Esophagus mucosa (tissue), 1 donor: ENCODE measurements around the gene RAD51AP2. TPM values are rescaled to one million over a fixed set of nuclear protein-coding genes. Genes with fewer than 3 reads are reported as not detected.
A peak's percentile ranks its signal among the peaks of the same experiment; 100 is the strongest.
"Not testable (repeated sequence)": the region's sequence is repeated elsewhere in the genome, so short reads cannot be mapped to it uniquely, and the experiment has no call there.

Experiments
- ATAC-seq: fragments of 200-7000 bp; cut with Tn5 transposase; one replicate; pipeline ENCODE4 v1.9.1; 2020
- total RNA-seq: library from RNA; stranded (reverse); gene quantifications from one replicate; pipeline ENCODE4 v1.2.4, GENCODE V29; 2023
- donor health status: DM: yes; HTN: yes; CAD: no.

Gene RAD51AP2
- total RNA-seq: 0.16 TPM

DNA sequence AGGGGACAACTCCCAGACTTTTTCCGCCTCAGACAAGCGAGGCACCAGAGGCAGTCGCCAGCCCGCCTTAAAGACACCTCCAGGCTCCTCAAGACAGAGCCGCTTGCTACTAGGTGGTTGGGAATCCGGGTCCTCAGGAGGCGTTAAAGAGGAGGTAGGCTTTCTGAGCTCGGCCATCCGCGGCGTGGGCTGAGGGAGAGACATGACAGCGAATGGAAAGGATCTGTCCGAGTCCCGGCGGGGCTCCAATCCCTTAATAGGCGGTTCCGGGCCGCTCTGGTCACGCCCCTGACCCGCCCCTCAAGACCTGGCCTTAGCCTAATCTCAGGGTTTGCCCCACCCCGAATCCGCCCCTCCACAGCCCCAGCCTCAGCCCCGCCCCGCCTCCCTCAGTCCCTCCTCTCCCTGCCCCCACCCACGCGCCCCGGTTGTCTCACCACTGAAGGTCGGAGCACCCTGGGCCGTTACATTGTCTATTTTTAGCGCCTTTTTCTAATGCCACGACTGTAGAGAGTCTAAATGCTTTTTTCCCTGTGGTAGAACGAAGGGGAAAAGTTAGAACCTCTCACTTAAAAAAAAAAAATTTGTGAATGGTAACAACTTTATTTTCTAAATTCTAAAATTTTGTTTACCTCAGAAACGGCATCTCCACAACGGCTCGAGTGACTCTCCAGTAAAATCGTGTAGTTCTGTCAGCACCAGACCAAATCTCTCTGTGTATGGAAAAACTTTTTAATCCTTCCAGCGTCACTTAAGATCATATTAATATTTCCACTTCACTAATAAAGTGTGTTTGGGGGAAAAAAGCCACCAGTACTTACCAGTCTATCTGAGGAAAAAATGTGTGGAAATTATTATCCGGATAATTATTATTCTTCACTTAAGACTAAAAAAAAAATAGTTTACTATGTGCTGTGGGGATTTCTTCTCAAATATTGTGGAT, at the start of gene RAD51AP2:
RAD51AP2 (minus strand) TSS at position 229 of the 943 bp plus-strand sequence; CDS start at position 204, 25 bp downstream.
- ATAC-seq: peak; percentile 100

DNA sequence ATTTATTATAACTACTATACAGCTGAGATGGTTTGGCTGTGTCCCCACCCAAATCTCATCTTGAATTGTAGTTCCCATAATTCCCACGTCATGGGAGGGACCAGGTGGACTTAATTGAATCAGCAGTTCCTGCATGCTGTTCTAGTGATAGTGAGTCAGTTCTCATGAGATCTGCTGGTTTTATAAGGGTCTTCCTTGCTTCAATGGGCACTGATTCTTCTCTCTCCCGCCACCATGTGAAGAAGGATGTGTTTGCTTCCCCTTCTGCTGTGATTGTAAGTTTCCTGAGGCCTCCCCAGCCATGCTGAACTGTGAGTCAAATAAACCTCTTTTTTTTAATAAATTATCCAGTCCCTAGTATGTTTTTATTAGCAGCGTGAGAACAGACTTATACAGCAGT, 47.5 kb upstream of the RAD51AP2 start:
- not testable (repeated sequence) for ATAC-seq

DNA sequence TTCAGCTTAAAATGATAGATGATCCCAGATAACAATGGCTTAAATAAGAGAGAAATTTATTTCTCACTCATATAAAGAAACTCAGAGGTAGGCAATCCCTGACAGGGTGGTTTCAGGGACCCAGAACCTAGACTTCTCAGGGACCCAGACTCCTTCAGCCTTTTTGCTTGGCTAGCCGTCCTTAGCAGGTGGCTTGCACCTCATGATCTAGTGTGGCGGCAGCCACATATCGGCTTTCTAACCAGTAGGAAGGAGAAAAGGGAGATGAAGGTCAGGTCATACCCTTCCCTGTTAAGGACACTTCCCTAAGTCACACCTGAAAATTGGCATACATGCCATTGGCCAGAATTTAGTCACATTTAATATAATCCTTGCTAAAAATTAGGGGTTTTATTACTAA, 40.6 kb upstream of the RAD51AP2 start:
- no peak for ATAC-seq

DNA sequence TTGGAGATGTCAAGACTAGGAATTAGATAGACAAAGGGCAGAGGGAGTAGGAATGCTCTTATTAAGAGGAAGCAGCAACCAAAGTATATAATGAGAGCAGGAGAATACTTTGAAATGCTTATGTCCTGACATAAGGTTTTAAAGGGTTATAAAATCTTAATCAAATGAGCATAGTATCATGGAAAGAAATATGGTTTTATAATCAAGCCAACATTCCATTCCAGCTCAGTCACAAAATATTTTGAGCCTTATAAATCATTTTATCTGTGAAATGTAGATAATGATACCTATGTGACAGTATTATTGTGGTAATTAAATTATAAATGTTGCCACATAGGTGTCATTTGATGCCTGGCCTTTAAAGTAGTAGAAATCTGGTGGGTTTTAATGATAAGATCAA, 39.8 kb upstream of the RAD51AP2 start:
- ATAC-seq: no peak

DNA sequence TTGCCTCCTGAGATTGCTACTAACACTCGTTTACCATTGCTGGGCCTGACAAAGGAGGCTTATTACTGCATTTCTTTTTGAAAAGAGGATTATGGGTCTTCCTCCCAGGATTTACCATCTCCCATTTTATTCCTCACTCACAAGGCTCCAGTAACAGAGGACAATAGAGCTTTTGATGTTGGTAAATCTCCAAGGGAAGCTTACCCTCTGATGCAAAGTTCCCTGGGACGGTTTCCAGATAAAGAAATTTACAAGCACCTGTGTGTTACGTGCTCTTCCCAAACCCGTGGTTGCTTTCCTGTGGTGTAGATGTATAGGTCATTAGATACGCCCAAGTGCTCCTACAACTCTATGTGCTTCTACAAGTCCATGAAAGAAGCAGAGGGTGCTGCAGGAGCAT, 39.4 kb upstream of the RAD51AP2 start:
- peak; percentile 90 for ATAC-seq

DNA sequence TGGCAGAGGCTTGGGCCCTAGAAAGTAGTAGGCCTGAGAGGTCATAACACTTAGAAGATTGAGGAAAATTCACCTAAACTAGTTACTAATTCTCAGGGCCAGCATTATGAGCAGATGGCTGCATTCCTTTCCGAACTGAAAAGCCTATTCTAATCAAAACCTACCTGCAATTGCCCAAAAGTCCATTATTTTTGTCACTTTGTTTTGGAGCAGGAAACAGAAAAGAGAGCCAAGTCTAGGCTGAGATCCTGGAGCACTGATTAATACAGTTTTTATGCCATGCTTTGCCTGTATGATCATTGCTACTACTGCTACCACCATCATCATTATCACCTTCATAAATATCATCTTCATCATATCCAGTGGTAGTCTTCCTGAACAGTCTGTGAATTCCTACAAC, 36.9 kb upstream of the RAD51AP2 start:
- ATAC-seq: no peak

DNA sequence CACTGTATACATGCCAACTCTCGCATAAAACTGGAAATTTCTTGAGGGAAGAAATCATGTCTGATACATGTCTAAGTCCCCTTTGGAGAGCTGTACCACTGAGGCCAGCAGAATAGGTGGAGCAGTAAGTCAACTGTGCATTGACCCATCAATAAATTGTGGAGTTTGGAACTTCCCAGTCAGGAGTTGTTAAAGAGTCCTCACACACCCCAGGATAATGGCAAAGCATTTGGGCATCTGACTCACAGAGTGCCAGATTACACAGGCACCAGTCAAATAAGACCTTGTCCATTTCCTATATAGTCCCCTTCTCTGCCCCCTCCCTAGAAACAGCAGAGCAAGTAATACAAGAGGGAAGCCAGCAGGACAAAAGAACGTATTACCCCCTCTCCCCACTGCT, 32.7 kb upstream of the RAD51AP2 start:
- peak; percentile 32 for ATAC-seq

DNA sequence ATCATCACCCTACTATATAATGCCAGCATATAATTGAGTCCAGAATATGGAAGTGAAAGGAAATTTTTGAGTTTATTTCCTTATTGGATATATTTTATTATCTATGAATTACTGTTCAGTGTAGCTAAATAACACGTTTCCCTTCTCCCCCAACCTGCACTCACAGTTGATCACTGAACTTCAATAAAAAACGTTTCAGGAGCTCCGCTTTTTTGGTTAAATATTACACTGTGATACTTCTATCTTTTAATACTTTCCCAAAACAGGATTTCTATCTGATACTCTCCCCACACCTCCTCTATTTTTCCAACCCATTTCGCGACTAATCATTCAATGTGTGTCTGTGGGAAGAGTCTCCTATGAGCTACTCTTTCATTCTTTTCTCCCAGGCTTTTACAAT, 29.5 kb upstream of the RAD51AP2 start:
- no peak for ATAC-seq

DNA sequence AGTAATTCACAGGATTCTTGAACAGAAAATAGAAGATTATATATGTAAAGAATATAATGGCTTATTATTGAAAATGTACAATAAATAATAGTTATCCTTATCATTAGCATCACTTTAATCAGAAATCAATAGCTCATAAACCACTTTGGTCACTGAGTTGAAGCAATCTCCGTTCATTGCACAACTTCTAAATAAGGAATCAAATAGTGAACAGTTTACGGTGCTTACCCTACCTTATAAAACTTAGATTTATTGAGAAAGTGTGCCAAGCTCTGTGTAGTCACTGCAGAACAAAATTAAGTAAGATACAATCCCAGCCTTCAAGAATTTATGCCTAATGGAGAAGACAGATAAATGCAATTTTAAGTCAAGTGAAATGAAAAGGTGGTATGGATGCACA, 29.0 kb upstream of the RAD51AP2 start:
- no peak for ATAC-seq

DNA sequence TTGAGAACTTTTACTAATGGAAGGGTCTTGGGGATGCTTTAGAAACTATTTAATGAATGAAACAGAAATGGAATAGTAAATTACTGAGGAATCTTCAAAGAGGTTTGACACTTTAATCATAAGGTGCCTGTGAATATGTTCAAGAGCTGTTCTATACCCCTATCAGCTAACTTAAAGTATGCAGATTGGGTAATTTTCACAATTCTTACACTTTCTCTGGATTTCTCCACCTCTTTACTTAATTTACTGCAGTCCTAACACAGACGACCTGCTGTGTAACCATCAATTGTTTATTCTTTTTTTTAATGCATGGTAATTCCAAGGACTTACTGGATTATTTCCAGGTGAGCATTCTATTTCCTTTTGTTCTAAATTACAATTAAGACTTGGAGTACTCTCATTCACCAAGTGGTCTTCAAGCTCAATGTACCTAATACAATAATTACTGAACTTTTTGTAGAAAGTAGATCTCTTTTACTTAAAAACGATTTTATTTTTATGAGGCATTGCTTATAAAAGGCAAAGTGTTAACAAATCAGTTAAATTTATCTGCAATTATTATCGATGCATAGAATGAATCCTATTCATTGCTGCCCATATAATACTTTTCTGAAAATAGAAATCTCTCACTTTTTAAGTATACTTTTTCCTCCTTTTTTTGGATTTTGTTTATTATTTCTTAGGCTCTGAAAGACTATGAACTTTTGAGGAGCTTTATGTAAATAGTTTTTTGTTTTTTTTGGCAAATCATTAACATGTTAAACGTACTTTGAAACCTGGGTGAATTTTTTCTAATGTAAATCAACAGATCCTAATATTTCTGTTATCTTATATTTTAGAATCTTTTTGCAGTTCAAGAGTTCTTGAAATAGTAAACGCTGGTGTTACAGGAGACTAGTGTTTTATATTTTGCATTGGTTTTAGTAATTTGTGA, 27.7 kb upstream of the RAD51AP2 start:
- ATAC-seq: no peak

DNA sequence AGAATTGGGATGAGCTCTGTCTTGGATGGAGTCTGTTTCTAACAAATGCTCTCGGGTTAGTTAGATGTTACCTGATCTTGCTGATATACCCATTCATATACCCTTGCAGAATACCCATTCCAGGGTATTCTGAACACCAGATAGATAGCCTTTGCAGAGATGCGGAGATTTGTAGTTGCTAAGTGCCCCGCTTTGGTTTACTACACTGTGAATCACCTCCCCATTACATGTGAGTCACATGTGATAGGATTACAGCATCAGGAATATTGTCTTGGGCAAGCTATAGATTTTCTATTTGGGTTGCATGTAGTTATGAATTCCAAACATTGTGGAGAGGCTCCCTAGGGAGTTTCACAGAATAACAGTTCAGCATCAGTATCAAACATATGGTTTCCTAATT, 26.0 kb upstream of the RAD51AP2 start:
- peak; percentile 43 for ATAC-seq

DNA sequence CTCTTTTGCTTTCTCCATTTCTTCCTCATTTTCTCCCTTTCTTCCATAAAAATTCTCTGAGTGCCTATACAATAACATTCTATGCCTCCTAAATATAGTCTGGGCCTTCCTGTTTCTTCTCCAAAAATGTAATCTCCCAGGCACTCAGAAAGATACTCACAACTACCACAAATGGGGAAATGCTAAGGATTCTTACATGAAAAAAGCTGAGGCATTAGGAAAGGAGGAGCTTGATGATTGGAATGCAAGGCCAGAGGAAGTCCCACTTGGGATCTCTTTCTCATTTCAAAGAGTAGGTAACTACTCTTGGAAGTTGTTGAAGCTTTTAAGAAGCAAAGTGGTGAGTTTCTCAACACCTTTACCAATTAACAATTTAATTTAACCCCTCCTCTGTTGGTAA, 25.6 kb upstream of the RAD51AP2 start:
- no peak for ATAC-seq

DNA sequence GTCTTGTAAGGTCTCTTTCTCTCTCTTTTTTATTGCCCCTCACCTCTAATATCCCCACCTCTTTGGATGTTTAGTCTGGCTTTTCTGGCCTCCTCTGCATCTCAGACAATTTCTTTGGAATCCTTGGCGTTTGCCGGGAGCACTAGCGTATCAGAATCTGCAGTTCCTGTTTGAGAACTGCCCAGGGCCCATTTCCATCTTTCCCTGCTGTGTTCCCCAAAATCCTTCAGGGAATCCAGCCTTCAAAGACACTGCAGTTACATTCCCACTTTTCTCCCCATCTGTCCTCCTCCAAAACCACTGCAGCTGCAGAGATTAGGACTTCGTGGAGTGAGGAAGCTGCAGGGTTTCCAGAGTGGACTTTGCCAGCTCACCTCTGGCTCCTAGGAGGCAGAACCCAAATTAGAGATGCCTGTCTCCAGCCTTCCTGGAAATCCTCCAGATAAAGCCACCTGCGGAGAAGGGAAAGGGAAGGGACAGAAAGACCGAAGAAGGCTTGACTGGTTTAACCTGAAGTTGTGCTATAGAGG, 25.0 kb upstream of the RAD51AP2 start:
- no peak for ATAC-seq

DNA sequence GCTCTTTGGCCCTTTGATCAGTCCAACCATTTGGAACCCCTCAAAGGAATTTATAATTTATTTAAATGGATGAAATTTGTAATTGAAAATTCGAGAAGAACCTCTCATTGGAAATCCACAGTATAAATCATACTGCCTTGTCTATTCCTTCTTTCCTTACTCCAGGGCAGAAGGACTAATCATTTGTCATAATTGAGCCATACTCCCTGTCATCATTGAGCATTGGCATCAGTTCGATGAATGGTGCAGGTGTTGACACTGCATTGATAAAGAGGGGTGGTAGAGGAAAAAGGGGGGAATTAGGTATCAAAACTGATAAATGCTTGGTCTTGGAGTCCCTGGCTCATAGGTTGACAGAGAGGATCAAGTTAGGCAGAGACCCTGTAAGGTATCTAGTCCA, 24.2 kb upstream of the RAD51AP2 start:
- ATAC-seq: no peak

DNA sequence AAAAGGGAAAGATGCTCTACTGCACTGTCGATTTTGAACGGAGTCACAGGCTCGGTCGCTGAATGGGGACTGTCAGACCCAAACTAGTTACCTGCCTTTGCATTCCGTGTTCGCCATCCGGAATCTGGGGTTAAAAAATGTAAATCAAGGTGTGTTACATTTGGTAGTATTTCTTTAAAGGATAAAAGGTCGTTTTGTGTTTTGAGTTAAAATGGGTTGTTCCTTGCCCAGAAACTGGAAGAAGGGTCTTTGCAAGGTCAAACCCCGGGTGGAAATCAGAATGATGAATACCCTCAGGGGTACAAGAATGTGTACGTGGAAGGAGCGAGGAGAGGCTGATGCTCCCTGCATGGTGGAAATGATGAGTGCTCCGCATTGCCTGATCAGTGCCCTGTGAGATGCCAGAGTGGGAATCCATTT, 23.3 kb upstream of the RAD51AP2 start:
- ATAC-seq: no peak

DNA sequence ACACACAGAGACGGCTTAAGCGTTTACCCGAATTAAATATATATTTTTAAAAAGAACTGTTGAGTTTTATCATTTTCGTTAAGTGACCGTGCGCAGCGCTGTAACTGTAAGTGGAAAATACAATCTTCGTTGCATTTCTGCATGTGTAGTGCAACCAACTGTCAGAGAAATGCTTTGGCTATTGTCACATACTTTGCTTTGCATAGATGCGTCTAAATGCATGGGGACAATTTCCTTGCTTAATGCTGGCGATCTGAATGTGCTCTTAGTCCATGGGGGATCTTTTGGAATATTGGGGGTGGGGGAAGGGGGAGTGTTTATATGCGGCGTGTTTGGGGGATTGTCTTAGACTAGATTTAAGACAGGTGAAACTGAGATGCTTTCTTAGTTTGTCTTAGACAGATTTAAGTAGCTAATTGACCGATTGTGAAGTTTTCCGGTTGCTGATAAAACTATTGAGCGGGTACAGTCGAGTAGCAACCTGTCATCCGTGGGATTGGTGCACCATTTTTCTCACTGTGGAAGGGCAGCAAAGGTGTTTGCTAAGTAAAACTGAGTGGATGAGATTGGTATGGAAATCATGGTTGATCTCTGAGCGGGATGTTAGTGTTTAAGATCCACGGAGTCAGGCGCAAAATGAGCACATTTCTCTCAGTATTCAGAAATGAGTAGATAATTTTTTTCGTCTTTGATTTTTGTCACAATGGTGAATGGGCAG, 22.7 kb upstream of the RAD51AP2 start:
- ATAC-seq: no peak

DNA sequence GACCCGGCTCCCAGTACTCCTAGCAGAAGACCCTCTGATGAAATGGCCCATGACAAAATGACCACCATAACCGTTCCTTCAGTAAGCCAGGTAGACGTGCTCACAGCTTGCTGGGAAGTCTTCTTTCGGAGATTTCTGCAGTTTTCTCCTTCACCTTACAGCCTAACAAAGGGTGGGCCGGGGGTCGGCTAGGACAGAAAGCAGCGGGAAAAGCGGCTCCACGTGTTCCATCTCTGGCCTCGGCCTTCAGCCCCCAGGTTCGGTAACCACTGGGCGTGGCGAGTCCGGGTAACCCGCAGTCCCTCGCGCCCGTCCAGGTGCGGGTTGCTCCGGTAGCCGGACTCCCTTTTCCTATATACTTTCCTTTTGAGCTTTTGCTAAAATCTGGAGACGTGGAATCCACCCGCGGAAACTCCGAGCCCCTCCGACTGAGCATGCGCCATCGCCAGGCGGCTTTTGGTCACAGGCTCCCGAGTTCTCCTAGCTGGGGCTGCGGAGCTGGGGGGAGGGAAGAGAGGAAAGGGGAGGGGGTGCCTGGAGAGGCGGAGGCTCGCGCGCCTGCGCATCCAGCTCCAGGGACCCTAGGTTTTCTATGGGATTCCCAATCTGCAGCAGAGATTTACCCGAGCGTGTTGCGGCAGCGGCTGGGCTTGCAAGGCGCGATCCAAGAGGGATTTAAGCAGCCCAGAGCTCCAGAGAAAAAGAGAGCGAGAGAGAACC, 22.0 kb upstream of the RAD51AP2 start, which contains the start of gene VSNL1:
VSNL1 (plus strand) TSS at position 604 of the 720 bp plus-strand sequence. CDS start 51,379 bp downstream, outside the sequence.
- ATAC-seq: peak; percentile 79

DNA sequence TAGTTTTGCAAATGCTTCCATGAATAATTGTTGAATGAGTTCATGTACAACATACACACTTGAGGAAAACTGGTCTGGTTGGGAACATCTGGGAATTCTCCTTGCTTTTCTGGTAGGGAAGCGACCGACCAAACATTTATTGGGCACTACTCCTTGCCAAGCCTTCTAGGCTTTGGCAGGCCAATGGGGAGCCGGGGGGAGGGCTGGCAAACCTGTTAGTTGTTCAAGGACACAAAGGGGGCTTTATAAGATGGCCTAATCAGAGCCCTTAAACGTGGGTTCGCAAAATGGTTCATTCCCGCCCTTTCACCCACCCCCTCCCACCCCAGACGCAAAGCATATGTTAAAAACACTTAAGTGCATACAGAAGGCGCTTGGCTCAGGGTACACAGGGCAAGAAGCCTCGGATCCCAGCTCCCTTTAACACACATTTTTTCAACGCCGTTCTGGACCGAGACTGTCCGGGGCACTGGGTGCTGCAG, 21.4 kb upstream of the RAD51AP2 start:
- ATAC-seq: peak; percentile 48

DNA sequence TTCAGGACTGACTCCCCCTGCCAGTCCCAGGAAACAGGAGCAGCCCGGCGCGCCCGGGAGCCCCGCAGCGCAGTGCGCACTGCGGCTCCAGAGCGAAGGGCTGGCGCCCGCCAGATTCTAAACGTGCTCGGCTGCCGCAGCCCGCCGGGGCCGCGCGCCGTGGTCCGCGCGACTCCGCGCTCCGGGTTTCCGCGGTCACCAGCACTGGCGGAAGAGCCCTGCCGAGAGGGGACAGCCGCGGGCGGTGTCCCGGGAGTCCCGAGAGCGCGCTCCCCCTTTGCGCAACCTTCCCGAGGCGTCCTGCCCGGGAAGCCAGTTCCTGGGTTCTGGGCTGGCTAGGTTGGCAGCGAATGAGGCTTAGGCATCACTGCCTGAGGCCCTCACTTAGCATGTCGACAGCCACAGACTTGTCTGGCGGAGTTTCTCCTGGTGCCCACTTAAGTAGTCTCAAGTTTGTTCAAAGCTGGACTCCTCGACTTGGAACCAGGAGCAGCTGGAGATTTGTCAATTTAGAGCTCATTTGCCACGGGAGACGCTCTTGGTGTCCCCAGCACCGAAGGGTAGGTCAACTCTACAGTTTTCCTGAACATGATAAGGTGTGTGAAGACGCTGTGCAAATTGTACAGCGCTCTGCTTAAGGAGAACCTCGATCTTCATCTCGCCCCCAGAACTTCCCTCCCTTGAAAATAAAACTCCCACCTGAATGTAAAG, 20.8 kb upstream of the RAD51AP2 start:
- peak; percentile 87 for ATAC-seq

DNA sequence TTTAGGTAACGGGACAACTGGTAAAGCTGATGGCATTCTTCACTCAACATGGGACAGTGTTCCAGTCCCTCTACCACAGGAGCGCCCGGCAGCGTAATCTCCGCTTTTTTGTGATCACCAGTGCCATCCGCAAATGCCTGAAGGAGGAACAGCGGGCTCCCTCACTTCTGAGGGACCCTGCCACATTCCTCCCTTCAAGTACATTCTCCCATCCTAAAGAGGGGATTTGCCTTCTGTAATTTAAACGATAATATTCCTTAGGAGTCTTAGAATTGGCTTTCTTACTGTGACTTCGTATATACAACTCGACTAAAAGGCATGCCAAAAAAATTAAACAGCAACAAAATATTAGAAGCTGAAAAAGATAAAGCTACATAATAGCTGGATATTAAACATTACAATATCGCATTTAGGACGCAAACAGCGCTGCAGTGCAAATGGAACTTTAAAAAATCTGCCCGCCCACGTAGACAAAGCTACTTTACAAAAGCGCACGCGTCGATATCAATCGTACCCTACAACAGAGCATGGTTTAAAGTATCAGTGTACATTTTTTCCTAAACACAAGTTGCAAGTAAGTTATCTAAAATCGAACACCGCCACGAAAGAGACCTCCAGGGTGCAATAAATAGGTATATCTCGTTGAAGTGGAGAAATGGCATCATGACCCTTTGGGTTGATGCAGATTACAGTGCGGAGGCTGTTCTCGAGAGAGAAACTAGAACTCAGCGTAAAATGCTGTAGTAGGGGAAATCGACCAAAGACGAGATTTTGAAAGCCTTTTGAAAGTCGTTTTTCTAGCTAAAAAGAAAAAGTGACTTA, 20.0 kb upstream of the RAD51AP2 start:
- ATAC-seq: no peak
